Measurements from ENCODE around the gene OPALIN.

The OPALIN gene

GRCh38 chr10:96371356-96371755 is 12.6 kb upstream of the OPALIN start:
- no peak for DNase-seq

GRCh38 chr10:96370584-96371157 is 11.9 kb upstream of the OPALIN start:
- DNase-seq = peak; percentile 46

GRCh38 chr10:96369890-96370583 is 11.2 kb upstream of the OPALIN start:
- DNase-seq = no peak

- DNase-seq = no peak
Measured at GRCh38 chr10:96368971-96369370, 10.2 kb upstream of the OPALIN start.

- DNase-seq = no peak
Measured at GRCh38 chr10:96367470-96367869, 8.7 kb upstream of the OPALIN start.

GRCh38 chr10:96366508-96366907 is 7.7 kb upstream of the OPALIN start:
- DNase-seq = no peak

- DNase-seq = no peak
Measured at GRCh38 chr10:96365571-96365970, 6.8 kb upstream of the OPALIN start.

- DNase-seq = no peak
Measured at GRCh38 chr10:96360766-96361165, 2.0 kb upstream of the OPALIN start.

GRCh38 chr10:96360331-96360730 is 1.5 kb upstream of the OPALIN start:
- no peak for DNase-seq

GRCh38 chr10:96359616-96360015 is 814 bp upstream of the OPALIN start:
- no peak for DNase-seq

- no peak for DNase-seq
Measured at GRCh38 chr10:96357038-96357620, 1.7 kb downstream of the OPALIN start.

- no peak for DNase-seq
Measured at GRCh38 chr10:96352582-96352981, 6.2 kb downstream of the OPALIN start.

- DNase-seq = no peak
Measured at GRCh38 chr10:96352027-96352426, 6.8 kb downstream of the OPALIN start.

GRCh38 chr10:96346295-96346694 is 12.5 kb downstream of the OPALIN start:
- no peak for DNase-seq

GRCh38 chr10:96345222-96345621 is 13.6 kb downstream of the OPALIN start:
- no peak for DNase-seq

GRCh38 chr10:96344178-96344577 is 14.6 kb downstream of the OPALIN start:
- no peak for DNase-seq

GRCh38 chr10:96342402-96342801 is 16.4 kb downstream of the OPALIN start:
- no peak for DNase-seq

- no peak for DNase-seq
Measured at GRCh38 chr10:96341219-96342182, 17.3 kb downstream of the OPALIN start.

- peak; percentile 22 for DNase-seq
Measured at GRCh38 chr10:96339956-96340904, 18.6 kb downstream of the OPALIN start.

- DNase-seq = no peak
Measured at GRCh38 chr10:96339383-96339782, 19.4 kb downstream of the OPALIN start.

- no peak for DNase-seq
Measured at GRCh38 chr10:96338279-96338925, 20.4 kb downstream of the OPALIN start.

- no peak for DNase-seq
Measured at GRCh38 chr10:96337106-96337505, 21.7 kb downstream of the OPALIN start.

All from activated gamma-delta T cell treated with Interleukin-2 at 50 U/mL for 16 hours (primary cell).